ENCODE measurements around the gene KBTBD7. TPM values are rescaled to one million over a fixed set of nuclear protein-coding genes. Genes with fewer than 3 reads are reported as not detected.

Gene KBTBD7
- total RNA-seq, 1 experiment from 2014 or later: 6.2 TPM

GRCh38 chr13:41193469-41193868 lies 900 bp downstream of the KBTBD7 start:
- Histone ChIP-seq H3K36me3 (ENCODE audit: control insufficient read depth in 1 of 2, insufficient read depth in 2 of 2, low read length in 2 of 2) (no peaks in the 10 kb centered on the region), H3K79me2 (ENCODE audit: insufficient read depth, low read length) (no peaks in the 10 kb centered on the region), H4K20me1 (ENCODE audit: insufficient read depth) (no peaks in the 10 kb centered on the region), H3K27ac (ENCODE audit: low read depth, low read length) (no peak overlapping the region; the same call in 1 of the 2 replicates), H3K4me2 (ENCODE audit: low read length) (peak overlapping the region; percentile 75), H3K27me3 (ENCODE audit: insufficient read depth, low read length) (no peaks in the 10 kb centered on the region), H3K9ac (ENCODE audit: low read length) (no peak overlapping the region), H2AFZ (ENCODE audit: low read depth, low read length, poor library complexity, severe bottlenecking) (no peak overlapping the region), H3K4me3 (replicated peaks in 1 of 2; ENCODE audit: low read depth in 1 of 2, low read length in 2 of 2) (peak overlapping the region; percentile 68 to 69; a peak in 3 of 4 replicates), H3K9me3 (ENCODE audit: control insufficient read depth in 1 of 2, insufficient read depth in 1 of 2, low read depth in 1 of 2, low read length in 2 of 2) (no peaks in the 10 kb centered on the region), H3K9me2 (ENCODE audit: insufficient read depth) (no peaks in the 10 kb centered on the region), H3K4me1 (ENCODE audit: control insufficient read depth in 1 of 2, insufficient read depth in 2 of 2, low read length in 2 of 2) (peaks cover 0 to 8% of the 10 kb centered on the region in 2 experiments; a peak in 1 of 4 replicates)
- ChIA-PET CTCF (no interaction called here), POLR2A (no interaction called here), RAD21 (ENCODE audit: low non-redundant PET in 1 of 2, low total read pairs in 2 of 2, uncharacterized antibody in 2 of 2, unreplicated experiment in 2 of 2) (no interaction called here)
- intact Hi-C loops (cut with micrococcal nuclease): no loop called here
- ATAC-seq (no peak), DNase-seq (ENCODE audit: low read depth, low spot score) (no peak)
- BruUV-seq (replicated peaks): no TSS peak
- TF ChIP-seq SRF (IDR thresholded peaks at IDR 0.05; ENCODE audit: low read depth) (no peak), RAD21 (IDR thresholded peaks at IDR 0.05; ENCODE audit: low read depth) (no peak), POLR2A (IDR thresholded peaks at IDR 0.05; ENCODE audit: borderline replicate concordance, extremely low read depth, insufficient read depth, insufficient read length) (no peak), EGR1 (IDR thresholded peaks at IDR 0.05; ENCODE audit: low read depth) (no peak), POLR2AphosphoS5 (IDR thresholded peaks at IDR 0.05; ENCODE audit: low read depth, low read length) (no peak)

GRCh38 chr13:41188584-41188983 lies 5.8 kb downstream of the KBTBD7 start:
- H2AFZ ChIP-seq (ENCODE audit: low read depth, low read length, poor library complexity, severe bottlenecking): no peak overlapping the region
- H3K79me2 ChIP-seq (ENCODE audit: insufficient read depth, low read length): no peaks in the 10 kb centered on the region
- no peaks in the 10 kb centered on the region; a peak in 1 of 4 replicates for H3K4me1 ChIP-seq (ENCODE audit: control insufficient read depth in 1 of 2, insufficient read depth in 2 of 2, low read length in 2 of 2)
- intact Hi-C loops (cut with micrococcal nuclease): no loop called here
- BruUV-seq (replicated peaks): no TSS peak
- CTCF ChIA-PET: no interaction called here
- no peak overlapping the region for H3K4me2 ChIP-seq (ENCODE audit: low read length)
- no peaks in the 10 kb centered on the region for H3K36me3 ChIP-seq (ENCODE audit: control insufficient read depth in 1 of 2, insufficient read depth in 2 of 2, low read length in 2 of 2)
- no peaks in the 10 kb centered on the region for H3K9me2 ChIP-seq (ENCODE audit: insufficient read depth)
- H3K9ac ChIP-seq (ENCODE audit: low read length): no peak overlapping the region
- no peaks in the 10 kb centered on the region for H3K27me3 ChIP-seq (ENCODE audit: insufficient read depth, low read length)
- H4K20me1 ChIP-seq (ENCODE audit: insufficient read depth): no peaks in the 10 kb centered on the region
- POLR2A ChIA-PET: no interaction called here
- no peak overlapping the region for H3K27ac ChIP-seq (ENCODE audit: low read depth, low read length)
- H3K4me3 ChIP-seq (replicated peaks in 1 of 2; ENCODE audit: low read depth in 1 of 2, low read length in 2 of 2): no peak overlapping the region
- ATAC-seq: no peak
- no peaks in the 10 kb centered on the region for H3K9me3 ChIP-seq (ENCODE audit: control insufficient read depth in 1 of 2, insufficient read depth in 1 of 2, low read depth in 1 of 2, low read length in 2 of 2)
- RAD21 ChIA-PET (ENCODE audit: low non-redundant PET in 1 of 2, low total read pairs in 2 of 2, uncharacterized antibody in 2 of 2, unreplicated experiment in 2 of 2): no interaction called here
- TF ChIP-seq ATF3 (IDR thresholded peaks at IDR 0.05) (no peak), ZFX (IDR thresholded peaks at IDR 0.05) (no peak), SP1 (IDR thresholded peaks at IDR 0.05; ENCODE audit: low read depth) (no peak), RAD21 (IDR thresholded peaks at IDR 0.05; ENCODE audit: low read depth) (no peak), ZNF274 (IDR thresholded peaks at IDR 0.05; ENCODE audit: low read depth, low read length) (no peak), ELF1 (IDR thresholded peaks at IDR 0.05; ENCODE audit: borderline replicate concordance, low read depth) (no peak), JUND (IDR thresholded peaks at IDR 0.05) (no peak), EGR1 (IDR thresholded peaks at IDR 0.05; ENCODE audit: low read depth) (no peak), TCF7L2 (IDR thresholded peaks at IDR 0.05; ENCODE audit: borderline replicate concordance, extremely low read depth, insufficient read depth, insufficient read length) (no peak), EZH2 (IDR thresholded peaks at IDR 0.05) (no peak)
- DNase-seq (ENCODE audit: low read depth, low spot score): no peak

Data from HCT116 (cell line).